ENCODE data around the gene PNPLA2.

PNPLA2 gene

GRCh38 chr11:832529-833113 lies 13.9 kb downstream of the PNPLA2 start, which contains the start of gene CD151:
Gene CD151, plus strand, starts transcription at chr11:832952. Its CDS starts 3,118 bp downstream, at chr11:836070.
- DNase-seq, result no peak

GRCh38 chr11:833114-833791 lies 14.5 kb downstream of the PNPLA2 start:
- DNase-seq, result no peak

- DNase-seq, result no peak
These were observed 15.2 kb downstream of the PNPLA2 start for GRCh38 chr11:833849-834311.

- DNase-seq, result no peak
These were observed 15.9 kb downstream of the PNPLA2 start for GRCh38 chr11:834371-835316.

DNA sequence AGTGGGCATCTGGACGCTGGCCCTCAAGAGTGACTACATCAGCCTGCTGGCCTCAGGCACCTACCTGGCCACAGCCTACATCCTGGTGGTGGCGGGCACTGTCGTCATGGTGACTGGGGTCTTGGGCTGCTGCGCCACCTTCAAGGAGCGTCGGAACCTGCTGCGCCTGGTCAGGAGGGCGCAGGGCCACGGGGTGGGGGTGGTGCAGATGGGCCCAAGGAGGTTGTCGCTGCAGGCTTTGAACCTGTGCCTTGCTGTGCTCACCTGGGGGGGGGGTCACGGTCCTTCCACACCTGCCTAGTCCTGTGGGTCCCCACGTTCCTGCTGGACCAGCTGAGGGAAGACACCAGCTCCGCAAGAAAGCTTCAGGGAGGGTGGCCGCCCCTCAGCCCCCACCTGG lies 17.6 kb downstream of the PNPLA2 start:
- no peak for DNase-seq

- DNase-seq, result no peak
These were observed 18.0 kb downstream of the PNPLA2 start for GRCh38 chr11:836700-837099.

DNA sequence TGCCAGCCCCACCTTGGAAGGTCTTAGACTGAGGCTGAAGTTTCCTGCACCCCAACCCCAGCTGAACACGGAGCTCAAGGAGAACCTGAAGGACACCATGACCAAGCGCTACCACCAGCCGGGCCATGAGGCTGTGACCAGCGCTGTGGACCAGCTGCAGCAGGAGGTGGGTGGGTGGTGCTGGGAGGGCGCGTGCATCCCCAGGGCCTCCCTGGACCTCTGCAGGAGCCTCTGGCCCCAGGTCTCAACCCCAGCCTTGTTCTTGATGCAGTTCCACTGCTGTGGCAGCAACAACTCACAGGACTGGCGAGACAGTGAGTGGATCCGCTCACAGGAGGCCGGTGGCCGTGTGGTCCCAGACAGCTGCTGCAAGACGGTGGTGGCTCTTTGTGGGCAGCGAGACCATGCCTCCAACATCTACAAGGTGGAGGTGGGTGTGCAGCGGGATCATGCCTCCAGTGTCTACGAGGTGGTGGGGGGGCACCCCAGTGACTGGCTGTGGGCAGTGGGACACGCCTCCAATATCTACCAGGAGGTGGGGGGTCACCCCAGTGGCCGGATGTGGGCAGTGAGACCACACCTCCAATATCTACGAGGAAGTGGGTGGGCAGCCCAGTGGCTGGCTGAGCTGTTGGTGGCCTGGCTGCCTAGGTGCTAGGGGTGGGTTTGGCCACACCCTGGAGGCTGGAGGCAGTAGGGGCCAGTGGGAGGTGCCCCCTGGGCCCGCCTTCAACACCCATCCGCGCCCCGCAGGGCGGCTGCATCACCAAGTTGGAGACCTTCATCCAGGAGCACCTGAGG lies 18.7 kb downstream of the PNPLA2 start:
- no peak for DNase-seq

GRCh38 chr11:837990-838307 lies 19.2 kb downstream of the PNPLA2 start:
- no peak for DNase-seq

DNA sequence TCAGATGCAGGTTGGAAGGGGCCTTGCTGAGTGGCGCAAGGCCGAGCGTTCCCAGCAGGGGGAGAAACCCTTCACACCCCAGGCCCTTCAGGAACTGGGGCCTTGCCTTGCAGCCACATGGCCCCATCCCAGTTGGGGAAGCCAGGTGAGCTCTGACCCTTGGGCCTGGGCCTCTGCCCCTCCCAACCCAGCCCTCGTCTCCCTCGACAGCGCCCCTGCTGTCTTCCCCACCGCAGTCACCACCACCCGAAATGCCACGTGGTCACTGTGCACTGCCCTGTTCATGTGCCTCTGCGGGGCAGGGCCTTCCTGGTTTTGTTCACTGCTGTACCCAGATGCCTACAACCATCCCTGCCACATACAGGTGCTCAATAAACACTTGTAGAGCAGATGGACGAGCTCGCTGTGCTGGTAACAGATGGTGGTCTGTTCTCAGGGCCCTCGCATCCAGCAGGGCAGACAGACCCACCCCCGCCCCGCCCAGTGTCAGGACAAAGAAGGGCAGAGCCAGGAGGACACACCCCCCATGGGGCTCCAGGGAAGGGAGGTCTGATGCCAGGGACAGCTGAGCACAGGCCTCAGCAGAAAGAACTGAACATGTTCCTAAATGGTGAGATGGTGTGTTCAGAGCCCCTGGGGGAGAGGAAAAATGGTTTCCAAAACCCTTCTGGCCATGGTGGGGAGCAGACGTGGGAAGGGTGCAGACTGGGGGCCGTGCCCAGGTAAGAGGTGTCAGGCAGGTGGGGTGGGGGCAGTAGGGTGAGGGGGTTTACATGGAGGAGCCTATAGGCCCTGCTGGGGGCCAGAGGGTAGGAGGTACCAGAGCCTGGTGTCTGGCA lies 19.9 kb downstream of the PNPLA2 start:
- no peak for DNase-seq

- DNase-seq, result no peak
These were observed 20.5 kb downstream of the PNPLA2 start for GRCh38 chr11:839280-839623.

- DNase-seq, result no peak
These were observed 21.3 kb downstream of the PNPLA2 start for GRCh38 chr11:839875-840617.

DNA sequence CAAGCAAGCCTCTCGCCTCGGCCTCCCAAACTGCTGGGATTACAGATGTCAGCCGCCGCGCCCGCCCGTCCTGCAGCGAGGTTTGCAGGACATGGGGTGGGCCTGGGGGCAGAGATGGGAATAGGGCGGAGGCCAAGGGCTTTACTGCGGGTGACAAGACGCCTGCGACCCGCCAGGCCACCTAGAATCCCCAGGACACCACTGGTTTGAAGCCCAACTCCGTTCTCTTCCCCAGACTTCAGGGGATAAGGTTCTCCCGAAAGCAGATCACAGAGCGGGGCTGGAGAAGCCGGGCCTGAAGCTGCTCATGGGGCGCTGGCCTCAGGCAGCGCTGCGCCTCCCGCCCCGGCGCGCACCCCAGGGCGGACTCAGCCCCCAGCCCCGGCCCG lies 23.3 kb downstream of the PNPLA2 start:
- no peak for DNase-seq

DNA sequence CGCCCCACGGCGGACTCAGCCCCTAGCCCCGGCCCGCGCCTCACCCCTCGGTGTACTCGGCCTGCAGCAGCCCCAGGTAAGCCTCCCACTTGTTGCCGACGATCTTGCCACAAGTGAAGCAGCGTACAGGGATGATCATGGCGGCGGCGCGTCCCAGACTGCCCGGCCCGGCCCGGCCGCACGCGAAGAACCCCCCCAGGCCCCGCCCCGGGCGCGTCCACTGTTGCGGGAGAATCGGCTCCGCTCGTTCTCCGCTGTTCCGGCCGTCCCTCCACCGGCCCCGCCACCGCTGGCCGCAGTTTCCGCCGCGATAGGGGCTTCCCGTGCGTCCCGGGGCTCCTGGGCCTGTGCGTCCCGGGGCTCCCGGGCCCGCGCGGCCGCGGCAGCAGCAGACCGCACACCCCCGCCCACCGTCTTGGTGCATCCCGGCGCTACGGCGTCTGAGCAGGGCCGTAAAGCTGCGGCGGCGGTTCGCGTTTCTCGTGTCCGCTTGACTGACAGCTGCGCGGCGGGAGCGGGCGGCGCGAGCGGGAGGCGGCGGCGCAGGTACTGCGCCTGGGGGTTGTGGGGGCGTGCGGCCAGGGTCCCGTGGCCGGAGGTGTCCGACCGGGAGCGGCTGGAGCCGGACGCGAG lies 23.8 kb downstream of the PNPLA2 start, which contains the start of the genes POLR2L and TSPAN4:
Gene POLR2L, minus strand, starts transcription at position 160 of the 633 bp plus-strand sequence. Its CDS starts 21 bp downstream, at position 139.
Gene TSPAN4, plus strand, starts transcription at position 483 of the 633 bp plus-strand sequence. CDS start 7,453 bp downstream, outside the sequence.
- DNase-seq, result peak; percentile 82

GRCh38 chr11:843086-843734 lies 24.5 kb downstream of the PNPLA2 start:
- DNase-seq, result no peak

DNA sequence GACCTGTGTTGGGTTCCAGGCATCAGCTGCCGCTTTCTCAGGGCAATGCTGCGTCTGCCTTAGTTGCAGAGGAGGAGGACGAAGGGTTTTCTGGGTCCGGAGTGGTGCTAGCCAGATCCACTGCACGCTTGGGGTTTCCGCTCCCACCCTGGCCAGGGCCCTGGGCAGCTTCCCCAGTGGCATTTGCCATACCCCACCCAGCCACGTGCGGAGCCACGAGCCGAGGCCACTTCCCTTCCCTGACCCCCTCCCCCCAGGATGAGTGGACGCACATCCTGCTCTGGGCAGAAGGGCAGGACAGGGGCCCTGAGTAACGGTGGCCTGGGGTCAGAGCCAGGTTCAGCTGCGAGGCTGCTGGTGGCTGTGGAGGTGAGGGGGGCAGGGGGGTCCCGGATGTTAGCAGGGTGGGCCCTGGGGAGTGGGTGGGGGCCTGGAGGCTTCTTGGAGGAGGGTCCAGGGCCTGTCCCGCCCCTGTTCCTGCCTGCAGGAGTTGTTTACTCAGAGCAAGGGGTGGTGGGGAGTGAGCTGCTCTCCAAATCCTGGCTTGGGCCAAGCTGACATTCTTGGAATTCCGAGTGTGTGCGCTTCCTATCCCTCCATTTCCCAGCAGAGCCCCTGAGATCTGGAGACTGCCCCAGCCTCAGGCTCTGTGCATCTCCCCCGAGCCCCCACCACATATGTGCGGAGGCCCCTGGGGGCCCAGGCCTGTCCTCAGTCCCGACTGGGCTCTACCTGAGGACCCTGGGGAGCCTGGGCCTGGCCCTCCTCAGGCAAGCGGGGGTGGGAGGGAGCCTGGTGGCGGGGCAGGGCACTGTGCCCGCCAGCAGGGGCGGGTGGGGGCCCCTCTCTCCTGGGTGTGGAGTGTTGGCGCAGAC lies 25.3 kb downstream of the PNPLA2 start:
- DNase-seq, result no peak

DNA sequence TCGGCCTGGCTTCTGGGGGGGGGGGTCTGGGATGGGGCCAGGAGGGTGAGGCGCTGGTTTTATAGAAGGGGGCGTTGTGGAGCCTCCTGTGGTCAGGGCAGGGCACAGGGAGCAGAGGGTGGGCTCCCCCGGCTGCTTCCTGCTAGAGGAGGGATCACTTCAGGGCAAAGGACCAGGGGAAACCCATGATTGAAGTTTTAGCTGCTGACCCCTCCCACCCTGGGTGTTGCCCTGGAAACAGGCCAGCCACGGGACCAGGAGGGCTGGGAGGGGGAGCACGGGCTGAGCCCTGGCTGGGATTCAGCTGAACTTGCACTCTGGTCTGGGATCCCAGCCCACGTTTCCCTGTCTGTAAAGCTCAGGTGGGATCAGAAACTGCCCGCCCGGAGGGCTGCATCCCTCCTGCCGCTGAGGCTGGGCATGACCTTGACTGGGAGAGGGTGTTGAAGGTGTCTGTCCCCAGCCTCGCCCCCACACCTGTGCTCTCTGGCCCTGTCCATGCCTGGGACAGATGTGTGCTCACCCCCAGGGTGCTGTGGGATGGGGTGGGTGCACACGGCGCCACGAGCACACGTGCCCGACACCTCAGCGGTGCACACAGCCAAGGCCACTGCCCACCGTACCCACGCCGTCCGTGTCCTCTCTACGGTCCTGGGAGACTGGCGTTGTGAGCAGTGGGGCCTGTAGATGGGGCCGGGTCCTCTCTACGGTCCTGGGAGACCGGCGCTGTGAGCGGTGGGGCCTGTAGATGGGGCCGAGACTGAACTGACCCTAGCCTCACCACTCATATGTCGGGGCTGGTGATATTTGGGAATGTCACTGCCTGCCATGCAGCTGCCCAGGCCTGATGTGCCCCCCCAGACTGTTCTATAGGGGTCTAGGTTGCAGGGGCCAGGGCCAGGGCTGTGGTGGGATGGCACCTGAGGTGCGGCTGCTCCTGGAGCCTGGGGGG lies 26.3 kb downstream of the PNPLA2 start:
- DNase-seq, result no peak

- no peak for DNase-seq
These were observed 27.3 kb downstream of the PNPLA2 start for GRCh38 chr11:845872-846495.

Data from NCI-H1436 (cell line).